B cell (primary cell): ENCODE data around the gene ARHGAP26. TPM values are rescaled to one million over a fixed set of nuclear protein-coding genes. Genes with fewer than 3 reads are reported as not detected.

ENCODE experiments used
- ATAC-seq: fragments of 200-7000 bp; cut with Tn5 transposase; one replicate; pipeline ENCODE4 v1.10.0; 2021; ENCODE audit warnings: low read depth, mild to moderate bottlenecking, moderate number of reproducible peaks, moderate library complexity
- CTCF ChIA-PET: fragments of 350-600 bp; sonication (Branson Sonifier 250); formaldehyde crosslinking; loops from one replicate; lab custom pipeline; 2021; ENCODE audit warnings: antibody characterized with exemption, inconsistent platforms; lab: Charles Lee
- POLR2A ChIA-PET: fragments of 350-600 bp; sonication (Branson Sonifier 250); formaldehyde crosslinking; loops from one replicate; lab custom pipeline; 2021; ENCODE audit warnings: antibody characterized with exemption; lab: Charles Lee
- DNase-seq: peaks from one replicate; pipeline ENCODE4 v3.0.0; 2013
- H2AFZ ChIP-seq: 2 replicates; pipeline ENCODE4 v1.6.1; 2012; ENCODE audit warnings: mild to moderate bottlenecking, low read depth, low read length; ENCODE audit not compliant: insufficient read depth, poor library complexity, severe bottlenecking
- H3K27ac ChIP-seq, 2 donors: 1 replicate in 1 of 2; 2 replicates in 1 of 2; pipeline ENCODE4 v1.5.1; 2012 to 2013; ENCODE audit warnings: low read length in 2 of 2, mild to moderate bottlenecking in 2 of 2, moderate library complexity in 1 of 2
- H3K27me3 ChIP-seq, 4 experiments: fragments of 200-600 bp in 1 of 4; sonication (generic) in 1 of 4; replicated peaks in 1 of 4; 1 replicate in 2 of 4; 2 replicates in 2 of 4; pipeline versions ENCODE4 v1.6.1 to v1.7.0; 2013 to 2016; ENCODE audit warnings: low read length in 3 of 4, mild to moderate bottlenecking in 2 of 4, mixed read lengths in 1 of 4, moderate library complexity in 1 of 4; ENCODE audit not compliant: insufficient read depth in 4 of 4, control insufficient read depth in 3 of 4; ENCODE audit errors: control extremely low read depth in 1 of 4
- H3K36me3 ChIP-seq, 2 experiments: replicated peaks in 1 of 2; 1 replicate in 1 of 2; 2 replicates in 1 of 2; pipeline versions ENCODE4 v1.6.1 to v1.7.1; 2013; ENCODE audit warnings: low read length in 1 of 2; ENCODE audit not compliant: insufficient read depth in 2 of 2, control insufficient read depth in 1 of 2; ENCODE audit errors: control extremely low read depth in 1 of 2, extremely low read depth in 1 of 2
- H3K4me1 ChIP-seq, 2 donors: fragments of 200-600 bp in 1 of 2; sonication (generic) in 1 of 2; 1 replicate in 1 of 2; 2 replicates in 1 of 2; pipeline versions ENCODE4 v1.5.1 to v1.6.1; 2013 to 2017; ENCODE audit warnings: low read length in 2 of 2; ENCODE audit not compliant: control insufficient read depth in 2 of 2, insufficient read depth in 2 of 2
- H3K4me2 ChIP-seq: replicated peaks from 2 replicates; pipeline ENCODE3; 2012; ENCODE audit warnings: mild to moderate bottlenecking, low read depth, low read length; ENCODE audit not compliant: poor library complexity, severe bottlenecking
- H3K4me3 ChIP-seq, 5 experiments: fragments of 200-600 bp in 1 of 5; sonication (generic) in 1 of 5; 1 replicate in 3 of 5; 2 replicates in 2 of 5; pipeline versions ENCODE4 v1.5.1 to v1.7.0; 2011 to 2016; ENCODE audit warnings: low read length in 4 of 5, mild to moderate bottlenecking in 4 of 5, low read depth in 2 of 5, control low read depth in 1 of 5, moderate library complexity in 1 of 5; ENCODE audit not compliant: insufficient read depth in 1 of 5; ENCODE audit errors: control extremely low read depth in 1 of 5, extremely low read depth in 1 of 5
- H3K79me2 ChIP-seq: fragments of 200-600 bp; sonication (generic); one replicate; pipeline ENCODE4 v1.6.0; 2016; ENCODE audit warnings: low read length; ENCODE audit not compliant: control insufficient read depth, insufficient read depth
- H3K9ac ChIP-seq: fragments of 200-600 bp; sonication (generic); 2 replicates; pipeline ENCODE4 v1.6.1; 2017; ENCODE audit warnings: mild to moderate bottlenecking, low read length, moderate library complexity
- H3K9me3 ChIP-seq, 3 donors: one replicate each; pipeline versions ENCODE4 v1.6.1 to v1.7.1; 2013; ENCODE audit warnings: low read length in 2 of 3; ENCODE audit not compliant: control insufficient read depth in 2 of 3, insufficient read depth in 1 of 3; ENCODE audit errors: control extremely low read depth in 1 of 3
- H4K20me1 ChIP-seq: 2 replicates; pipeline ENCODE4 v1.6.0; 2012; ENCODE audit warnings: mild to moderate bottlenecking, low read length; ENCODE audit not compliant: insufficient read depth, control insufficient read depth, poor library complexity, severe bottlenecking
- H3K27ac Mint-ChIP-seq: one replicate; pipeline ENCODE4 v1.8.0; 2021; ENCODE audit warnings: mixed read lengths
- H3K27me3 Mint-ChIP-seq: one replicate; pipeline ENCODE4 v1.8.0; 2021; ENCODE audit warnings: mixed read lengths
- H3K4me1 Mint-ChIP-seq: one replicate; pipeline ENCODE4 v1.8.0; 2021; ENCODE audit warnings: mixed read lengths
- H3K4me3 Mint-ChIP-seq: one replicate; pipeline ENCODE4 v1.8.0; 2021; ENCODE audit warnings: mixed read lengths
- H3K9me3 Mint-ChIP-seq: one replicate; pipeline ENCODE4 v1.8.0; 2022; ENCODE audit warnings: mixed read lengths; ENCODE audit not compliant: insufficient read depth
- CTCF ChIP-seq: fragments of 200-600 bp; IDR thresholded peaks from one replicate; pipeline ENCODE4 v1.8.0; 2022; ENCODE audit warnings: antibody characterized with exemption, mild to moderate bottlenecking
- EZH2 ChIP-seq: IDR thresholded peaks from 2 replicates; pipeline ENCODE4 v1.6.1; 2012; ENCODE audit warnings: borderline replicate concordance, low read depth, mild to moderate bottlenecking, moderate library complexity, low read length; ENCODE audit not compliant: insufficient read depth, poor library complexity, severe bottlenecking
- WGBS: methylation state at CpG from one replicate; pipeline ENCODE4 v1.1.5; 2013; ENCODE audit warnings: missing lambda C conversion rate; ENCODE audit not compliant: insufficient coverage; 5-methylcytosine and 5-hydroxymethylcytosine counted together
- intact Hi-C: fragments of 100-400 bp; cut with micrococcal nuclease; formaldehyde crosslinking; loops from one replicate; pipeline ENCODE4 v1.10.0; 2022
- polyA plus RNA-seq: library from polyadenylated mRNA; depleted of rRNA; stranded (reverse); fragments of >200 nt; gene quantifications from 2 replicates; pipeline ENCODE4 v1.2.3, GENCODE V29; 2012
- total RNA-seq, 2 donors: library from RNA; stranded (reverse); fragments of 120-200 nt in 1 of 2; gene quantifications; 1 replicate in 1 of 2; 2 replicates in 1 of 2; pipeline versions ENCODE4 v1.2.3 to v1.2.4, GENCODE V29; 2013 to 2022

ARHGAP26 gene
- total and polyA plus RNA-seq, 2 donors (not counting 1 experiment from before 2014, with no cell fraction given) = 1.8 to 22.5 TPM

- H3K4me2 ChIP-seq = no peak overlapping the region
- POLR2A ChIA-PET = no interaction called here
- no peak for DNase-seq
These were observed 491.7 kb downstream of the ARHGAP26 start for GRCh38 chr5:143261748-143262392.

More at GRCh38 chr5:143261748-143262392, 491.7 kb downstream of the ARHGAP26 start:
- no peak overlapping the region for H3K4me3 ChIP-seq
- CTCF ChIA-PET = no interaction called here
- Mint-ChIP-seq H3K27me3 (no peaks in the 10 kb centered on the region), H3K4me3 (no peak overlapping the region), H3K9me3 (peaks cover 6% of the 10 kb centered on the region), H3K27ac (no peak overlapping the region), H3K4me1 (no peaks in the 10 kb centered on the region)
- intact Hi-C loops = no loop called here
- no peak overlapping the region for H3K27ac ChIP-seq
- H4K20me1 ChIP-seq = no peaks in the 10 kb centered on the region
- 90% methylated on average over 3 of the region's 7 CpGs for WGBS
- no peak overlapping the region for H3K9ac ChIP-seq
- H3K36me3 ChIP-seq = no peaks in the 10 kb centered on the region
- no peaks in the 10 kb centered on the region for H3K4me1 ChIP-seq
- H3K79me2 ChIP-seq = no peaks in the 10 kb centered on the region
- H3K9me3 ChIP-seq = peaks cover 0 to 3% (median 0%) of the 10 kb centered on the region in 3 donors
- H3K27me3 ChIP-seq = no peaks in the 10 kb centered on the region
- TF ChIP-seq EZH2 (no peak), CTCF (no peak)
- no peak for ATAC-seq
- H2AFZ ChIP-seq = no peak overlapping the region
